ENCODE data around the gene BCS1L.

- TF ChIP-seq, protein P1, sequence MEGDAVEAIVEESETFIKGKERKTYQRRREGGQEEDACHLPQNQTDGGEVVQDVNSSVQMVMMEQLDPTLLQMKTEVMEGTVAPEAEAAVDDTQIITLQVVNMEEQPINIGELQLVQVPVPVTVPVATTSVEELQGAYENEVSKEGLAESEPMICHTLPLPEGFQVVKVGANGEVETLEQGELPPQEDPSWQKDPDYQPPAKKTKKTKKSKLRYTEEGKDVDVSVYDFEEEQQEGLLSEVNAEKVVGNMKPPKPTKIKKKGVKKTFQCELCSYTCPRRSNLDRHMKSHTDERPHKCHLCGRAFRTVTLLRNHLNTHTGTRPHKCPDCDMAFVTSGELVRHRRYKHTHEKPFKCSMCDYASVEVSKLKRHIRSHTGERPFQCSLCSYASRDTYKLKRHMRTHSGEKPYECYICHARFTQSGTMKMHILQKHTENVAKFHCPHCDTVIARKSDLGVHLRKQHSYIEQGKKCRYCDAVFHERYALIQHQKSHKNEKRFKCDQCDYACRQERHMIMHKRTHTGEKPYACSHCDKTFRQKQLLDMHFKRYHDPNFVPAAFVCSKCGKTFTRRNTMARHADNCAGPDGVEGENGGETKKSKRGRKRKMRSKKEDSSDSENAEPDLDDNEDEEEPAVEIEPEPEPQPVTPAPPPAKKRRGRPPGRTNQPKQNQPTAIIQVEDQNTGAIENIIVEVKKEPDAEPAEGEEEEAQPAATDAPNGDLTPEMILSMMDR (IDR thresholded peaks at IDR 0.05; ENCODE audit: low read depth, low read length): no peak
- no peak for TF ChIP-seq EZH2phosphoT487 (IDR thresholded peaks at IDR 0.05; ENCODE audit: low read depth)
Measured at GRCh38 chr2:218659988-218660358, 490 bp downstream of the BCS1L start.

Data from OCI-LY3 (cell line).